Stomach (tissue), 9 donors: Measurements from ENCODE around the gene SLC38A11. TPM values are rescaled to one million over a fixed set of nuclear protein-coding genes. Genes with fewer than 3 reads are reported as not detected.

Experiments
- DNase-seq, 2 donors: peaks; one replicate each; pipeline versions ENCODE4 v3.0.0 to v3.0.0-alpha.2; 2013 to 2019
- H3K27ac ChIP-seq, 5 donors: fragments of 200-600 bp in 4 of 5; sonication (generic) in 4 of 5; one replicate each; pipeline ENCODE4 v1.5.1; 2013 to 2019; ENCODE audit warnings: mild to moderate bottlenecking in 1 of 5, moderate library complexity in 1 of 5
- H3K27me3 ChIP-seq, 3 donors: fragments of 200-600 bp; sonication (generic); one replicate each; pipeline ENCODE4 v1.5.1; 2017 to 2019; ENCODE audit warnings: mixed run types in 1 of 3
- H3K36me3 ChIP-seq, 4 donors: fragments of 200-600 bp; sonication (generic); 1 replicate in 3 of 4; 2 replicates in 1 of 4; pipeline ENCODE4 v1.5.1; 2016 to 2019
- H3K4me1 ChIP-seq, 4 donors: fragments of 200-600 bp; sonication (generic); one replicate each; pipeline ENCODE4 v1.5.1; 2016 to 2019
- H3K4me3 ChIP-seq, 4 donors: fragments of 200-600 bp; sonication (generic) in 3 of 4; one replicate each; pipeline ENCODE4 v1.5.1; 2016 to 2019; ENCODE audit warnings: mild to moderate bottlenecking in 1 of 4
- H3K9me3 ChIP-seq, 4 donors: fragments of 200-600 bp; sonication (generic); one replicate each; pipeline ENCODE4 v1.5.1; 2016 to 2019
- EP300 ChIP-seq: sonication (generic); formaldehyde crosslinking; IDR thresholded peaks from one replicate; pipeline ENCODE4 v1.6.1; 2017; ENCODE audit warnings: antibody characterized with exemption
- POLR2A ChIP-seq, 4 donors: fragments of 450-650 bp; IDR thresholded peaks; one replicate each; pipeline ENCODE4 v1.6.1; 2016; ENCODE audit warnings: antibody characterized with exemption in 4 of 4, control low read depth in 2 of 4, mild to moderate bottlenecking in 1 of 4, moderate library complexity in 1 of 4
- POLR2AphosphoS5 ChIP-seq, 3 donors: sonication (generic); formaldehyde crosslinking; IDR thresholded peaks; one replicate each; pipeline ENCODE4 v1.6.1; 2016; ENCODE audit warnings: antibody characterized with exemption in 3 of 3
- WGBS, 5 donors: extraction: QIAGEN DNeasy Blood & Tissue Kit in 3 of 5; methylation state at CpG; one replicate each; pipeline versions ENCODE4 v1.1.5 to v1.1.7; 2013 to 2018; 5-methylcytosine and 5-hydroxymethylcytosine counted together
- intact Hi-C: fragments of 100-400 bp; cut with DNase I; formaldehyde crosslinking; loops from one replicate; pipeline ENCODE4 v1.15.1; 2023; ENCODE audit warnings: low total_unique reads
- polyA plus RNA-seq, 3 donors: library from polyadenylated mRNA; stranded (reverse); fragments of 200-250 nt; gene quantifications; one replicate each; pipeline ENCODE4 v1.2.3, GENCODE V29; 2013
- total RNA-seq, 5 donors: library from RNA; depleted of rRNA; stranded (reverse); fragments of >200 nt; gene quantifications; one replicate each; pipeline versions ENCODE4 v1.1.0 to v1.2.3, GENCODE V29; 2014 to 2016
- TF ChIP-seq, protein P1 (sequence below), 7 experiments: fragments of 450-650 bp in 4 of 7; fragments of 200-600 bp in 3 of 7; sonication (generic) in 3 of 7; IDR thresholded peaks; one replicate each; pipeline ENCODE4 v1.5.1; 2016 to 2019; ENCODE audit warnings: antibody characterized with exemption in 7 of 7, control low read depth in 2 of 7, mild to moderate bottlenecking in 1 of 7
- donor health status: healthy with polysubstance abuse.
- donor health status: Bipolar disorder and iron deficiency.
- donor health status: healthy.

The SLC38A11 gene
- total and polyA plus RNA-seq, 8 donors = 1.3 to 54.3 (median 5.3) TPM; not detected in 1

DNA sequence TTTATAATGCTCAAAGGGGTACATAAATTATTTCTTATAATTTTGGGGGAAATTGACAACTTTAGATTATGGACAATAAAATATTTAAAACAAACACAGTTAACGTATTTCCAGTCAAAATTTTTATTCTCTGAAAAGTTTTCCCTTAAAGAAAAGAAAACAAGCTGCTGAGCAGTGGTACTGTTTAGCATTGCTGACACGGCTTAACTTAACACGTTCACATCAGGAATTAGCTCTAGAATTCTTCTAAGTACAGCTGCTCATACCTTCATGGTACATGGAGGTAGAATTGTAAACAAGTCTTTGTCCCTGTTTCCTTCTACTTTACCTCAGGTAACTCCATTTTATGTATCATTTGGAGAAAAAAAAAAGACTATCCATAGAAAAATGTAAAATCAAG is 2.0 kb downstream of the SLC38A11 start:
- DNase-seq = no peak
- Histone ChIP-seq H3K36me3 (no peaks in the 10 kb centered on the region), H3K27ac (peak overlapping the region in 2 of 5 donors; percentile 21 to 34), H3K4me3 (no peak overlapping the region), H3K4me1 (peaks cover 0 to 13% (median 5%) of the 10 kb centered on the region in 4 donors), H3K27me3 (peaks cover 0 to 10% (median 0%) of the 10 kb centered on the region in 3 donors), H3K9me3 (no peaks in the 10 kb centered on the region)
- intact Hi-C loops = no loop called here
- TF ChIP-seq POLR2A (IDR thresholded peaks at IDR 0.05) = no peak
- TF ChIP-seq EP300 = no peak
- TF ChIP-seq, protein P1, sequence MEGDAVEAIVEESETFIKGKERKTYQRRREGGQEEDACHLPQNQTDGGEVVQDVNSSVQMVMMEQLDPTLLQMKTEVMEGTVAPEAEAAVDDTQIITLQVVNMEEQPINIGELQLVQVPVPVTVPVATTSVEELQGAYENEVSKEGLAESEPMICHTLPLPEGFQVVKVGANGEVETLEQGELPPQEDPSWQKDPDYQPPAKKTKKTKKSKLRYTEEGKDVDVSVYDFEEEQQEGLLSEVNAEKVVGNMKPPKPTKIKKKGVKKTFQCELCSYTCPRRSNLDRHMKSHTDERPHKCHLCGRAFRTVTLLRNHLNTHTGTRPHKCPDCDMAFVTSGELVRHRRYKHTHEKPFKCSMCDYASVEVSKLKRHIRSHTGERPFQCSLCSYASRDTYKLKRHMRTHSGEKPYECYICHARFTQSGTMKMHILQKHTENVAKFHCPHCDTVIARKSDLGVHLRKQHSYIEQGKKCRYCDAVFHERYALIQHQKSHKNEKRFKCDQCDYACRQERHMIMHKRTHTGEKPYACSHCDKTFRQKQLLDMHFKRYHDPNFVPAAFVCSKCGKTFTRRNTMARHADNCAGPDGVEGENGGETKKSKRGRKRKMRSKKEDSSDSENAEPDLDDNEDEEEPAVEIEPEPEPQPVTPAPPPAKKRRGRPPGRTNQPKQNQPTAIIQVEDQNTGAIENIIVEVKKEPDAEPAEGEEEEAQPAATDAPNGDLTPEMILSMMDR (IDR thresholded peaks at IDR 0.05) = no peak
- TF ChIP-seq POLR2AphosphoS5 (IDR thresholded peaks at IDR 0.05) = no peak
- WGBS, 5 donors = 23 to 52% (median 34%) methylated on average over 3 of the region's 3 CpGs

DNA sequence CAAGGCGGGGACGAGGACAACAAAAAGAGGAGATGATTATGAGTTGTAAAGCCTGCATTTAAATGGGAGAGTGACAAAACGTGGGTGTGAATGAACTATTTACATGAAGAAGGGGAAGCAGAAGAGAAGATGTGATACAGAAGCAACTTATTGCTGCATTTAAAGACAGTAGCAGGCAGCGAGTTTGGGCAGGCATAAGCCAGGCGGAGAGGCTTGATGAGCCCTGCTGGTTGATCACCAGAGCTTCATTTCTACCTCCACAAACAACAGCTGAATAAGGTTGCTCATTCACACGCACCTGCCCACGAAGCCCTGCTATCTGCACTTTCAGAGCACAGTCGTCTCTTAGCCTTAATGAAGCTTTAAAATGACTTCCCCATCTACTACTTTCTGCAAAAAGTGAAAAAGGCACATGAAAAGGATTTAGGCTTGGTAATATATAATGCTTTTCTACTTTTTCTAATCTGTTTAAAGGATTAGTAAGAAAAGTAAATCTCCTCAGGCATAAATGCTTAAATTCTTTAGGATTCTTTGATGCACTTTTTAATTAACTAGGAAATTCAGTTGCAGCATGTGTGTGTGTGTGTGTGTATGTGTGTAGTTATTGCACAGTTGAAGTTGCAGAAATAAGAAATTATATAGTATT is 3.1 kb downstream of the SLC38A11 start:
- TF ChIP-seq POLR2A (IDR thresholded peaks at IDR 0.05) (no peak), EP300 (no peak), POLR2AphosphoS5 (IDR thresholded peaks at IDR 0.05) (no peak)
- TF ChIP-seq, protein P1 (IDR thresholded peaks at IDR 0.05) = no peak
- Histone ChIP-seq H3K27me3 (peaks cover 0 to 10% (median 0%) of the 10 kb centered on the region in 3 donors), H3K4me1 (peaks cover 0 to 13% (median 5%) of the 10 kb centered on the region in 4 donors), H3K36me3 (no peaks in the 10 kb centered on the region), H3K4me3 (no peak overlapping the region), H3K27ac (no peak overlapping the region), H3K9me3 (no peaks in the 10 kb centered on the region)
- 39 to 70% (median 57%) methylated on average over 8 of the region's 8 CpGs for WGBS, 5 donors
- intact Hi-C loops = no loop called here
- DNase-seq = no peak

DNA sequence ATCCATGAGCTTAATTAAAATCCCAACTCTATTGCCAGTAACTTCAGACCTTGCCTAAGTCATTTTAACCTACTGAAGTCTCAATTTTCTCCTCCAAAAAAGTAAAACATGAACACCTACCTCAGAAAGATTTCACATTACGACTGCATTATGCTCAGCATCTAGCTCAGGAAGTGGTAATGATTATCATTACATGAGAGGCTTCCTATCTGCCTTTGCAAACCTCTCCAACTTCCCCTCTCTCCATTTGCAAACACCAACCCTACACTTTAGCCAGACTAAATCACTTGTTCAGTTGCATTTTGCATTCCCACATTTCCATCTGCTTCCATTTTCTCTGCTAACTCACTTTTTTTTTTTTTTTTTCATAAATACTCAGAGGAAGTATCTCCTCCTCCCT is 6.8 kb downstream of the SLC38A11 start:
- no peak for TF ChIP-seq EP300
- TF ChIP-seq POLR2AphosphoS5 (IDR thresholded peaks at IDR 0.05) = no peak
- TF ChIP-seq POLR2A (IDR thresholded peaks at IDR 0.05) = no peak
- TF ChIP-seq, protein P1 (IDR thresholded peaks at IDR 0.05) = no peak
- Histone ChIP-seq H3K9me3 (no peaks in the 10 kb centered on the region), H3K36me3 (no peaks in the 10 kb centered on the region), H3K27me3 (peaks cover 0 to 3% (median 0%) of the 10 kb centered on the region in 3 donors), H3K4me1 (peaks cover 0 to 5% (median 1%) of the 10 kb centered on the region in 4 donors), H3K4me3 (no peak overlapping the region), H3K27ac (no peak overlapping the region)
- DNase-seq = no peak
- 62 to 81% (median 73%) methylated on average over 1 of the region's 1 CpG for WGBS, 5 donors
- intact Hi-C loops = no loop called here

DNA sequence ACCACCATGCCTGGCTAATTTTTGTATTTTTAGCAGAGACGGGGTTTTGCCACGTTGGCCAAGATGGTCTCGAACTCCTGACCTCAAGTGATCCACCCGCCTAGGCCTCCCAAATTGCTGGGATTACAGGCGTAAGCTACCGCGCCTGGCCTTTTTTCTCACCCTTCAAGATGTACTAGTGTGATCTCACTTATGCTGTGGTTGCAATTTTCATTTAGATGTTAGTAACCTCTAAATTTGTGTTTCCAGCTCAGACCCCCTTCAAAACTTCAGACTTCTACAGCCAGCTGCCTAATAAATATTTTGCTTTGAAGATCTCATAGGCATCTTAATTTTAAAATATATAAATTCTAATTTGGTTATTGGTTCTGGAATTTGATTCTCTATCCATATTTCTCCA is 8.0 kb downstream of the SLC38A11 start:
- TF ChIP-seq EP300 (no peak), POLR2AphosphoS5 (IDR thresholded peaks at IDR 0.05) (no peak), POLR2A (IDR thresholded peaks at IDR 0.05) (no peak)
- TF ChIP-seq, protein P1 (IDR thresholded peaks at IDR 0.05) = no peak
- WGBS, 5 donors = 82 to 96% (median 88%) methylated on average over 7 of the region's 7 CpGs
- Histone ChIP-seq H3K27ac (no peak overlapping the region), H3K4me1 (peaks cover 0 to 7% (median 2%) of the 10 kb centered on the region in 4 donors), H3K36me3 (no peaks in the 10 kb centered on the region), H3K27me3 (peaks cover 0 to 3% (median 0%) of the 10 kb centered on the region in 3 donors), H3K9me3 (no peaks in the 10 kb centered on the region), H3K4me3 (no peak overlapping the region)
- no peak for DNase-seq
- intact Hi-C loops = no loop called here
